Activated naive CD8-positive, alpha-beta T cell treated with anti-CD3 and anti-CD28 coated beads for 36 hours (primary cell): ENCODE data around the gene PRRG3. TPM values are rescaled to one million over a fixed set of nuclear protein-coding genes. Genes with fewer than 3 reads are reported as not detected.

Source experiments
- DNase-seq: peaks from one replicate; pipeline ENCODE4 v3.0.0; 2021
- H3K27ac Mint-ChIP-seq: one replicate; pipeline ENCODE4 v1.8.0; 2022; ENCODE audit warnings: mild to moderate bottlenecking, moderate library complexity, mixed read lengths
- H3K27me3 Mint-ChIP-seq: one replicate; pipeline ENCODE4 v1.8.0; 2022; ENCODE audit warnings: mild to moderate bottlenecking, mixed read lengths
- H3K36me3 Mint-ChIP-seq: one replicate; pipeline ENCODE4 v1.8.0; 2021; ENCODE audit warnings: mild to moderate bottlenecking, mixed read lengths
- H3K4me1 Mint-ChIP-seq: one replicate; pipeline ENCODE4 v1.8.0; 2021; ENCODE audit warnings: mixed read lengths
- H3K4me3 Mint-ChIP-seq: one replicate; pipeline ENCODE4 v1.8.0; 2022; ENCODE audit warnings: mild to moderate bottlenecking, moderate library complexity, mixed read lengths
- H3K9me3 Mint-ChIP-seq: one replicate; pipeline ENCODE4 v1.8.0; 2022; ENCODE audit warnings: mixed read lengths
- total RNA-seq, 2 experiments: library from RNA; stranded (reverse); gene quantifications; one replicate each; pipeline ENCODE4 v1.2.3, GENCODE V29; 2021

PRRG3 gene
- total RNA-seq, 2 experiments from 2014 or later, result not detected

GRCh38 chrX:151746502-151746901 is 51.2 kb downstream of the PRRG3 start:
- Mint-ChIP-seq H3K9me3 (no peaks in the 10 kb centered on the region), H3K36me3 (no peaks in the 10 kb centered on the region), H3K4me1 (no peaks in the 10 kb centered on the region), H3K27ac (no peak overlapping the region), H3K4me3 (no peak overlapping the region), H3K27me3 (peaks cover 4% of the 10 kb centered on the region)
- no peak for DNase-seq

- H3K27ac Mint-ChIP-seq, result no peak overlapping the region
- no peaks in the 10 kb centered on the region for H3K9me3 Mint-ChIP-seq
These were observed 55.3 kb downstream of the PRRG3 start for GRCh38 chrX:151750511-151750910.

GRCh38 chrX:151752847-151753246 is 57.6 kb downstream of the PRRG3 start:
- Mint-ChIP-seq H3K9me3 (no peaks in the 10 kb centered on the region), H3K4me1 (no peaks in the 10 kb centered on the region), H3K27me3 (peaks cover 5% of the 10 kb centered on the region), H3K4me3 (no peak overlapping the region), H3K36me3 (no peaks in the 10 kb centered on the region), H3K27ac (no peak overlapping the region)
- DNase-seq, result no peak

More at GRCh38 chrX:151750511-151750910, 55.3 kb downstream of the PRRG3 start:
- Mint-ChIP-seq H3K36me3 (no peaks in the 10 kb centered on the region), H3K4me1 (no peaks in the 10 kb centered on the region), H3K27me3 (peaks cover 5% of the 10 kb centered on the region), H3K4me3 (no peak overlapping the region)
- DNase-seq, result no peak

- Mint-ChIP-seq H3K4me3 (no peak overlapping the region), H3K4me1 (no peaks in the 10 kb centered on the region), H3K27me3 (peaks cover 5% of the 10 kb centered on the region), H3K36me3 (no peaks in the 10 kb centered on the region), H3K27ac (no peak overlapping the region), H3K9me3 (no peaks in the 10 kb centered on the region)
- DNase-seq, result peak; percentile 15
These were observed 58.2 kb downstream of the PRRG3 start for GRCh38 chrX:151753313-151754046.

- Mint-ChIP-seq H3K27me3 (peaks cover 5% of the 10 kb centered on the region), H3K4me1 (no peaks in the 10 kb centered on the region), H3K27ac (no peak overlapping the region), H3K4me3 (no peak overlapping the region), H3K9me3 (no peaks in the 10 kb centered on the region), H3K36me3 (no peaks in the 10 kb centered on the region)
- no peak for DNase-seq
These were observed 58.8 kb downstream of the PRRG3 start for GRCh38 chrX:151754047-151754429.

- Mint-ChIP-seq H3K4me1 (no peaks in the 10 kb centered on the region), H3K4me3 (no peak overlapping the region), H3K36me3 (no peaks in the 10 kb centered on the region), H3K27ac (no peak overlapping the region), H3K9me3 (no peaks in the 10 kb centered on the region), H3K27me3 (peaks cover 5% of the 10 kb centered on the region)
- no peak for DNase-seq
These were observed 59.5 kb downstream of the PRRG3 start for GRCh38 chrX:151754641-151755215.

Other genes with a start within 250 kb of the PRRG3 start
- gene PASD1, start 131.8 kb upstream of the PRRG3 start, total RNA-seq, result not detected
- gene FATE1, start 20.6 kb downstream of the PRRG3 start, total RNA-seq, result not detected
- gene CNGA2, start 39.3 kb downstream of the PRRG3 start, total RNA-seq, result not detected
- not detected for gene MAGEA4, start 217.4 kb downstream of the PRRG3 start, total RNA-seq